TTC549 (cell line): Measurements from ENCODE around the gene ANKH.
A peak's percentile ranks its signal among the peaks of the same experiment; 100 is the strongest.

Experiments used
- FAIRE-seq: peaks from 2 replicates; lab custom pipeline; 2012; peaks lifted over from hg19 to GRCh38; lab: Jason Lieb, UNC

ANKH gene

DNA sequence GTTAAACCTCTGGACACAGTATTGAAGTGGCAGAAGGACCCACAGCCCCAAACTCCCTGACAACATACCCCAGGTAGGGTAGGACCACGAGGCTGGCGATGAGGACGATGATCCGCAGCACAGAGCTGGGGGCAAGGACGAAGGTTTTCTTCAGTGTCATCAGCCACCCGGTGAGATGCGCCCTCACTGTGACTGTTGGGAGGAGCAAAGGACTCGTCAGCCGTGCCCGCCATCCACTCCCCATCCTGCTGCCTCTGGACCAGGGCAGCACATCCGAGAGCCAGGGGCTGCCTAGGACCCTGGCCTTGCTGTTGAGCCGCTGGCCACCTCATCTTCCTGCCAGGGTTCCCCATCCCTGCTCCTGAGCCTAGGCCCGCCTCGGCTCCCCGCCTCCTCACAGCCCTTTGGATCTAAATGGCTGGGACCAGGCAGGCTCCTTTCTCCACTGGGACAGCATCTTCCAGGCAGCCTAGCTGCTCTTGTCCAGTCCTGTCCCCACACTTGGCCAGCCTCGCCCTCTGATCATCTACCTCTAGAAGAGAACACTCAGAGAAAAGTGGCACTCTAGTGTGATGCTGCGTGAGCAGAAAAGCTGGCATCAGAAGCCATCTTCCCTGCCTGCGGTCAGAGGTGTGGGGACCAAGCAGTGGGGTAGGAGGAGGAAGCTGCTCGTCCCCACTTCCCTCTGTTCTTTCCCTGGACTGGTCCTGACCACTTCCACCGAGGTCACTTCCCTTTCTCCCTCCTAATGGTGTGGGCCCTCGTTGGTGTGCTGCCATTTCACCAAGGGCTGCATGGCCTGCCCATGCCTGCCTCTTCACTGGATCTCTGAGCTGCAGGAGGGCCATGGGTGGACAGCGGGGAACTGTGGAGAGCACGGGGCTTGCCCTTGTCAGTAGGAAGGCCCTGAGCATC is 157.8 kb downstream of the ANKH start:
- no peak for FAIRE-seq

DNA sequence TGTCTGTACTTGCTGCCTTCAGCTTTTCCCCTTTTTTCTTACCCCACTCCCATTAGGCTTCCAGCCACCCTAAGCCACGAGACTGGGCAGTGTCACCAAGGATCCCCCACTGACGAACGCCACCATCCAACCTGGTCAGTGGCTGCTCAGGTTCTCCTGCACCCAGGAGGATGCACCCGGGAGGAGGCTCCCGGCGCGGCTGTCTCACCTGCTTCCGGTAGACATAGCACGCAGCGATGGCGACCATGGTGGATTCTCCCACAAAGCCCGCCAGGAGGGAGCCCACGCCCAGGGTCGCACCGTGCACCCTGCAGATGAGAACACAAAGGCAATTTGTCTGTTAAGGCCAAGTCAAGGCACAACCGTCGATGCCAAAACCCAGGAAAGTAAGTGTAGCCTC is 158.9 kb downstream of the ANKH start:
- FAIRE-seq, result no peak

DNA sequence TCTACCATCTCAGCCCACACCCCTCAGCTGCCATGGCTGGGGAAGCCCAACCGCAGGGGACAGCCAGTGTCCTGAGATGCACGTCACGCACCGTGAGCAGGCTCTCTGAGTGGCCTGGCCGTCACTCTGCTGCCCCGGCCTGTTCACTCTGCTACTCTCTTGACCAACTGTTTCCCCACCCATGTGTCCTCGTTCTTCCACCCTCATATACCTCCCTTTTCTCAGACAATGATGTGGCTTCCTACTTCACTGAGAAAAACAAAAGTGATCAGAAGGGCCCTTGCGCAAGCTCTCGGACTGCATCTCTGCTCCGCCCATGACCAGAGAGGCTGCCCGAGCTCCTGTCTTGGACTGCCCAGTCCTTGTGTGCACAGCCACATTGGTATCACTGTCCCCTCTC is 159.4 kb downstream of the ANKH start:
- no peak for FAIRE-seq

DNA sequence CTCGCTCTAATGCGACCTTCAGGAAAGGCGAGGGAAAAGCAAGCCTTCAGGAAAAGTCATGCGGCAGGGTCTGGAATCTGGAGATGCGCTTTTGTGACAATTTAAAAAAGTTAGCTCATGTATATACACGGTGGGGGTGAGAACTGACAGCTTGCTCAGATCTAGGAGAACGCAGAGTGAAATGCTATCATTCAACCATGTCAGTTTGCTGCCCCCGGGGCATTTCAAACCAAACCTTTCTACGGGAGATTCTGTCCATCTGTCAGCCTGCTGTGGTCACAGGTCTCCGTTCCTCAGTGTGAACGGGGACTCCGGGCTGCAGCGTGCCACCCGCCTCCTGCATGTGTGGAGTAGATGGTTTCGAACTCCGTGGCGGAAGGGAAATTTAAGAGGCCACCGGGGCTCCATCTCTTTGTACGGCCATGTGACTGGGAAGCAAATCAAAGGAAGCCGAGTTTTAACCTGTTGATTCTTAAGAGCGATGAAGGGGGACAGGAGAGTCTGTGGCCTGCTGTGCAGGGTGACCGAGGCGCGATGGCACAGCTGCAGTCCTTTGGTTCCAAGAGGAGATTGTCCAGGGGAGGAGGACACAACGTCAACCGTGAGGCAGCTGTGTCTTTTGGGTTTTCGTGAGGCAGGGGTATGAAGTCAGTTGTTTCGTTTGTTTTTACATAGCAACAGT is 161.1 kb downstream of the ANKH start:
- no peak for FAIRE-seq

DNA sequence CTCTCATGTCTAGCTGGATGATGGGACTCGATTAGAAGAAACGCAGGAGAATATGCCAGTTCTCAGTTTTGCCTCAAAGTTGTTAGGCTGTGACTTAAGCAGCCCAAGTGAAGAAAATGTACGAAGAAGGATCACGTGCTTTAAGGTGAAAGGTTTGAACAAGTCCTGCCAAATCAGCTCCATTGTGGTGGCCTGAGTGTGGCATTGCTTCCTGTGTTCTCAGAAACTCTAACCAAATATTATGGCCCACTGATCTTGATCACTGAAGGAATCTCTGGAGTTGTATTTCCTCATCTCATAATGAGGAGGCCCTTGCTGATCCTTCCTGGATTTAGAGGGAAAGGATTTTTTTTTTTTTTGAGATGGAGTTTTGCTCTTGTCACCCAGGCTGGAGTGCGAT is 163.0 kb downstream of the ANKH start:
- FAIRE-seq, result no peak

DNA sequence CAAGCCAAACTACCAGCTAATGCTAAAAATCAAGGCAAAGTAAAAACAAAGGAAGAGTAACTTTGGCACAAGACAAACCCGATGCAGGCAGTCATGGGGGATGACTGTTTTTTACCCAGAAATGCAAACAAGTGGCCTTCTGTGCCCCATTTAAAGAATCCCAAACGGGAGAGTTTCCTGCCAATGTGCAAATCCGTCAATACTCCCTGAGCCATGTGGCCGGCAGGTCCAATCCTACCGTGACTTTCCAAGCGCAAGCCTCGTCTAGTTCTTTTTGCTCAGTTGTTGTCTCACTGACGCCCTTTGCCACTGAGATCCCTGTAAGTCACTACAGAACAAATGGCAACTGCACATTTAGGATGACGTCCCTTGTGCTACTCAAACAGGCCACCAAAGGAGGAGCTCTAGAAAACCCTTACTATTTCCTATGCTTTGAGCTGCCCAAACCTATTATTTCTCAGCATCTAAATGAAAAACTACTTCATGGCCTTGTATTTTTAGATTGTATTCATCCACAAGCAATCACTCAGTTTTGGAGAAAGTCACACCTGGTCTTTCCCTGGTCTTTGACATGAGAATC is 163.7 kb downstream of the ANKH start:
- no peak for FAIRE-seq

DNA sequence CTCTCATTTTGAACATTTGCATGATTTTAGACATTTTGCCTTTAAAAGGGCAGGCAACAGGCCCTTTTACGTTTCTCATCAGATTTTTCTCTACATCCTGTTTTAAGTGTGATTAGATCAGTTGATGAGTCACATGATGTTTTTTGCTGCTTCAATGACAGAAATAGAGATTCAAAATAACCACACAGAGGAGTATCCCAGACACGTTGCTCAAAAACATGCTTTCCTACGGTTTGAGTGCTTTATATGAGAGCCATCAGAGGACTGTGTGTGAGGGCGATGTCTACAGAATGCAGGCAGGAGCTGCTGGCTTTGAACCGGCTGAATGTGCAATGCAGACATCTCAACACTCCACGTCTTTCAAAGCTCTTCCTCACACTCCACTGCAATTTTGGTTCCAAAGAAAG is 165.0 kb downstream of the ANKH start:
- FAIRE-seq, result no peak

DNA sequence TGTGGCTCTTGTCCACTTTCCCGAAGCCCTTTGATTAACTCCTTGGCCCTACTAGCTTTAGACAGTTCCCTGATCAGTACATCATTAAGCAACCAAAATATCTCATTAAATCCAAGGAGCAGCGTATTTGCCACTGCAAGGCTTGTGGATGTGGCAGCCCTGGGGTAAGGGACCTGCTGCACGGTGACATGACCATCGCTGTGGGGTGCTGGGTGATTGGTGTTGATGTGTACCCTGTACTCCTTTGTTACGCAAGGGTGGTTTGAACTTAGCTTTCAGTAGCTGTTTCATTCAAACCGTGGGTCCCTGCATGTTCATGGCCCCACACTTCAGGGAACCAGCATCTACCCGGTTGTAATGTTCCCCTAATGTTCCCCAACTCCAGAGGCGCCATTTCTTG is 166.0 kb downstream of the ANKH start:
- FAIRE-seq, result no peak

DNA sequence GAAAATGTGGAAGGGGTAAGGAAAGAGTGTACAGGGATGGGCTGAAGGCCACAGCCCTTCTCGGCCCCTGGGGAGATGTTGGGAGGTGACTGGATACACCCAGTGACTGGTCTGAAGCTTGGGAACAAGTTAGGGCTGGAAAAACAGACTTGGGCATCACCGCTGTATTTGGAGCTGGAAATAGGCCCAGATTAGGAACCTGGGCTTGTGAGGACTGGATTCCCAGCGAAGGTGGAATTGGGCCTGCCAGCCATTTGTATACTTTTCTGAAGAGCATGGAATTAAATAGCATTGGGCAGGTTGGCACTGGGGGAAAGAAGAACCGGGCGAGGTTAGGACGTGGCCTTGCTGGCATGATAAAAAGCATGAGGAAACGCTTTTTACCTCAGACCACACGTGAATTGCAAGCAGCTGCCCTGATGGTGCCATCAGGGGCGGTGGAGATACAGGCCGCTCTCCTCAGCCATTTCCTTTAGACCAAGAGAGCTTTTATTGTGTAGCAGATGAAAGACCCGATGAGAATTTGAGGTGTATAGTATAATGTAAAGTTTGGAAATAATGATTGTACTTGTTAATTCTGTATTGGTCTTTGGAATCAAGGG is 169.2 kb downstream of the ANKH start:
- no peak for FAIRE-seq

DNA sequence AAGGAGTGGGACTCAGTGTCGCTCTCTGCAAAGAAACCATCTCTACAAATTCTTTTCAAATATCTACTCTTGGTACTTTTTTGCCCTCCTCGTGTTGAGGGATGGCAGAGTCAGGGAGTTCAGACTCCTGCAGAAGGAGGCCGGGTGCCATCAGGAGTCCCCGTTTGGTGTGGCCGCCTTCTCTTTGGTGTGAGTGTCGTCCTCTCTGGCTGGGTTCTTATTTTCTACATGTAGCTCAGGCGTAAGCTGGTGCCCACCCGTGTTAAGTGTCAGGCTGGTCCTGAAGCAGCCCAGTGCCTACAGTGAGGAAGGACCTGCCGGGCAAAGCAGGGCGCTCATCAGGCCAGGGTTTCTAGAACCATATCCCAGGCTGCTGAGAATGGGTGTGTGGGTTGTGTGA is 170.0 kb downstream of the ANKH start:
- FAIRE-seq, result no peak

DNA sequence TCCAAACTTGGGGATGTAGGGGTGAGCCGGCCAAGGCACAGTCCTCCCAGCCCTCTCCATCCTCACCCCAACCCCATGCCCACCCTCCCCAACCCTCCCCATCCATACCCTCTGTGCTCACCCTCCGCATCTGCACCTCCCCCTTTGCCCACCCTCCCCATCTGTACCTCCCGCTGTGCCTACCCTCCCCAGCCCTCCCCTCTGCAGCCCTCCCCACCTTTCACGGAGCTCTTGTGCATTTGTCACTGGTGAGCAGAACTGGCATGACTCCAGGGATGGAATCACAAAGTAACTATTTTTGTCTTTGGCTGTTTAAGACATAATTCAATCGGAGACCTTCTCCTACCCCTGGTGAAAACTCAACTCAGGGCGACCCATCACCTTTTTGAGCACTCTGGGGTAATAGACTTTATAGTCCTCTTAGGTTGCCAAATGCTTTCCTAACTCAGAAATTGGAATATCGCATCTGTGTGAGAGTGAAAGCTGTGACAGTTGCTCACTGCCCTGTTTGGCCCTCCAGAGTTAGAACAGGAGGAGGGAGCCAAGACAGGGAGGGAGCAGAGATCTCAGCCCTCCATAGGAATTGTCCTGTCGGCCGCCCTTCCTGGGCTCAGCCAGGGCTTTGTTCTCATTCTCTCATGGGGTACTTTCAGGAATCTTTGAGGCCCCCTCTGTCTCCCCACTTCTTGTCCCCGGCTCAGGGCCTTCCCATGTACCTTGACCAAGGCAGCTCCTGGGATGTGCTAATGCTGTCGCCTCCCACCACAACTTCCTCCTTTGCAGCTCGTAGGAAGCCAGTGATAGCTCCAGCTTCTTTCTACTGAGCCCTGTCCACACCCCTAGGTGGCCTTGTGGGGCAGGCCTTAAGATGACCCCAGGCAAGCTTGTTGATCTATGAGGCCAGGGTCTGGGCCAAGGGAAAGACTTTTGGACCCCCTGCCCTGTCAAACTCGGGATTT is 170.8 kb downstream of the ANKH start:
- FAIRE-seq, result no peak

DNA sequence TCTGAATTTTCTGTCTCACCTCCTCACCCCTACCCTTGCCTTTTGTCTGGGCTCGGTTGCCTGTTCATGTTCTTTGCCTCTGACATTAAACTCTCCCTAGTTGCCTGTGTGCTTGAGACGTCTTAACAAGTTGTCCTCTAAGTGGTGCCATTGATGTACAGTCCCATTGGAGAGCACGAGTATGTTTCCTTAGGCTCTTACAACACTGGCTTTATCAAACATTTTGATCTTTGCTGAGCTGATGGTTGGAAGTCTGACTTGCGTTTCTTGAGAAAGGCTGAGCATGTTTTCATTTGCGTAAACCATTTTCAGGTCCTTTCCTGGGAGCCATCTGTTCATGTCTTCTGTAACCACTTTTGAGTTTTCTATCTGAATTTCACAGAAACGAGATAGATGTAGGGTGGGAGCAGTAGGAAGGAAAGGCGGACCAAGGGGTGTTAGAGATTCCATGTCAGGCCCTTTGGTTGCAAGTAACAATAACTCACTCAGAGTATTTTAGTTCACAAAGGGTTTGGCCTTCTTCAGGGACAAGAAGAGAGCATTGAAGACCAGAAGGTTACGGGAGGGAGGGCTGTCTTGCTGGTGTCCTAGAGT is 171.7 kb downstream of the ANKH start:
- no peak for FAIRE-seq

DNA sequence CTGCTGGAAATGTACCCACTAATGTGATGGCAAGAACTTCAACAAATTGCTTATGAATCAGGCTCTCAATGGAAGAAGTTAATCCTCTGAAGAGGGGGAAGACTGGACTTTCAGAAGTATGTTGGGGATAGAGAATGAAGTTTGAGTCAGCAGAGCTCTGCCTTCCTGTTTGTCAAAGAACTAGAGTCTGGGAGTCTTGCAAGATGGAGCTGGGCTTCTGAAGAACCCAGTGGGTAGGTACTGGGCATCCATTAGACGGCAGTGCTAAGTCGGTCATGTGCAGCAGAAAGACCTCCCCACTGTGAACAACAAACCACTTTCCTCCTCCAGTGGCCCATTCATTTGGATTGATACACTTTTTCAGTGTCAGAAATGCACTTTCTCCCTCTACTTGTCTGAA is 172.4 kb downstream of the ANKH start:
- no peak for FAIRE-seq

DNA sequence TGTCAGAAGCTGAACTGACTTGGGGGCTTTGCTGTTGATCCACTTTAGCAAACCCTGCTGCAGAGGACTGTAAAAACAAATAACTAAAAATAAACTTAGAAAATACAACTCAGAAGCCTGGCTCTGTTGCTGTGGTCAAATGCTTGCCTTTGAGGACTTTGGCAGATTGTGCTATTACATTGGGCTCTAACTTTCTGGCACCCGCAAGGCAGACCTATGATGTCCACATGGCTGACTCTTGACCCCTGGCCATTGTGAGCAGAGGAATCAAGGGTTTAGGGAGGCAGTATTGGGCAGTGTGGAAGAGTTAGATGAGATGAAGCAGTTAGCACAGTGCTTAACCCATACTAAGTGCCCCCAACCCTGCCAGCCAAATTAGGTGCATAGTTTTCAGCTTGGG is 173.1 kb downstream of the ANKH start:
- FAIRE-seq, result no peak

DNA sequence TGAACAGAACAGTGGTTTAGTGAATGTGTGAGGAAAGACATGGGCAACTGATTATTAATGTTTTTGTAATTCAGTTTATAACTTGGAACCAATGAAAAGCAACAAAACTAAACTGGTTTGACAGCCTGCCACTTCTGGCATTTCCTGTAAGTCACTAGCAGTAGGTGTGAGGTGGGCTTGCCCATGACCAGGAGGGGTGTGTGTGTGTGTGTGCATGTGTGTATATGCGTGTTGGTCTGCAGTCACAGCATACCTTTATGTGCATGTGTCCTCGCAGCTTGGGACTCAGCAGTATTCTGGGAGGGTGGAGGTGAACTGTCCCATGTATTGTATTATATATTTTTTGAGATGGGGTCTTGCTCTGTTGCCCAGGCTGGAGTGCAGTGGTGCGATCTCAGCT is 174.7 kb downstream of the ANKH start:
- FAIRE-seq, result no peak

DNA sequence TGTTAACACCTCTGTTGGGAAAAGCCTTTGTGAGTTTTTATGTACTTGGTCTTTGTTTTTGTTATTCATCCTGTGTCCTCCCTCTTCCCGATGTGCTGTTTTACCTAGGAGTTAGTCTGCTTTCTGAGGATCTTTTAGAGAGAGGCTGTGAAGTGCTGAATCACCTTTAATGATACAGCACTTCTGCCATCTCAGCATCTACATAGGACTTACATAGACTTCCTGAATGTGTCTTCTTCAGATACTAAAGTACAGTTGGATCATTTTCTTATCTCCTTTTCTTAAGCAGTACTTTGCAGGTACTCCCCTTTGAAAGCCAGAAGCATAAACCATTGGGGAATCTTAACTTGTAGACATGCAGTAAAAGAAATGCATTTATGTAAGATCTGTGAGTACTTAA is 175.5 kb downstream of the ANKH start:
- no peak for FAIRE-seq

DNA sequence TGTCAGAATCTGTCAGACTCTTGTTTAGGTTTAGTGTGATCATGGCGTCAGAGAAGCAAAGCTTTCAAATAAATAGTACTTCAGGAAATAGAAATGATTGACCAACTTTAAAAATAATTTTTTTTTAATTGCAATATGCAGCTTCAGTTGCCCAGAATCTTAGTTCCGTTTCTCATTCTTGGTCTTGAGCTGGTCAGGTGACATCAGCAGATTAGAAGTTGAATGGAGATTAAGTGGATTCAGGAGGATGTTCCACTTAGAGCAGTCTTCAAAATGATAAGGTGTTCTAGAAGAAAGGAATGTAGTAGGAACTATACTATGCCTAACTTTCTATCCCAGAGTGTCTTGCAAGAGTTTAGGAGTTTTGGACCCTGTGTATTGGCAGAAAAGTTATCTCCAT is 176.4 kb downstream of the ANKH start:
- FAIRE-seq, result no peak

DNA sequence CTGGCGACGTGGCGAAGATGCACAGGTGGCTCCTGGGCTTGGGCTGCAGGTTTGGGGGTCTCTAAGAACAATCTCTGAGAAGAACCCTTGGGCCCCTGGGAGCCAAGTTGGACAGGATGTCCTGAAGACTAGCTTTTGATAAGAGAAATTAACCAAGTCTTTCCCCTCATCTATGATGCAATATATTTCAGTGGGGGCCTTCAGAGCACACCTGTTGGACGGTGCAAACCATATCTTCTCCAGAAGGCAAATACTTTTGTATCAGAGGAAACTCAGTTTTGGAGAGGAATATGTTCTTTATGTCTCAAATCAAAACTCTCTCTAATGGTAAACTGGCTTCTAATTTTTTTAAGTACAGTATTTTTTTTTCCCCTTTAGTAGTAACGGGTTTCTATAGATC is 178.5 kb downstream of the ANKH start:
- no peak for FAIRE-seq

DNA sequence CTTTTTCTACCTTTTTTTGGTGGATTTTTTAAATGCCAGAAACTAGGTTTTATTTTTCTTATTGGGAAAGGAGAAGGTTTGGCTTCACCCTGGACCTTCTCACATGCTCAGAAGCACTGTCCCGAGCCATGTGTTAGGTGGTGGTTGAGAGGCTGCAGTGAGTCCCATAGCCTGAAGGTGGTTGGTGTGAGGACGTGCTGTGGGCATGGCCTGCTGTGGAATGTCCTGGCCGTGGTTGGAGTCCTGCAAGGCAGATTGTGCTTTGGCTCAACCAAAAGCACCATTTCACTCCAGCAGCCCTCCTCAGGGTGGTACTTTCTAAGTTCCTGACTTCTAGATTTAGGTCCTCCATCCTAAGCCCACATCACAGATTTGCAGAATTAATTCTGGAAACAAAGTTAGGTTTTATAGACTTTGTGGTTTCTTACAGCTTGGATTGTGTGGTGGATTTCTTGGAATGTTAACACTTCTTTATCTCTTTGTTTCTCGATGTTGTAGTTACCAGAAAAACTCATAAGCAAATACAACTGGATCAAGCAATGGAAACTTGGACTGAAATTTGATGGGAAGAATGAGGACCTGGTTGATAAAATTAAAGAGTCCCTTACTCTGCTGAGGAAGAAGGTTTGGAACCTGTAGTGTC is 184.4 kb downstream of the ANKH start:
- FAIRE-seq, result no peak

DNA sequence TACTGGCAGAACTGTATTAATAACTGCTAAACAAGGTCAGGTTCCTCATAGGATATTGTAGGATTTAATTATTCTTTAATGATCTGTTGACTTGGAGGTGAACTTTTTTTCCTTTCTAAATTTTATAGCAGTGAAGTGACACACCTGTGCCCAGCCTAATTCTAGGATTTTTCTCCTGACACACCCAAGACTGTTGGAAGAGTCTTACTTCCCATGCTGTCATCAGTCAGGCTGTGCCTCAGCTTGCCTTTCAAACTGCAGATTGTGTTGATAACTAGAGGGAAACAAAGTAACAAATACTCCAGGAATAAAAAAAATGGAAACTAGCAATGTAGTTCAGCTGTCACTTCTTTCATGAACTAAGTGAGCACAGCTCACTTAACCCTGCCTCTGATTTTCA is 185.1 kb downstream of the ANKH start:
- FAIRE-seq, result no peak

DNA sequence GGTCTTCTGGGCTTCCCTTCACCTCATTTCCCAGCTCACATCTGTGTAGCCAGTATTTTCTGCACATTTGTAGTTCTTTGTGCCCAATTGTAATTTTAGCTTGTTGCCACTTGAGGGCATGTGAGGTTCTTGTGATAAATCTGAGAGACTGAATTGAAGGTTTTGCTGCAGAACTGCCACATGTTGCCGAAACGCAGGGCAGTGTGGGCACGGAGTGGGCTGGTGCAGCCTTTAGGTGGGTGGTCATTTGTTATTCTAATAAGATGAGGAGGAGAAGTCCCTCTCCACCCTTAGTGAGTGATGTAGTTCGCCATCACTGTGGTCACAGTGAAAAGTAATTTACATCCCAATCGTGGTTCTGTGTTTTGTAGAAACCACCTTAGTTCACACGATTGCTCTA is 185.8 kb downstream of the ANKH start:
- peak; percentile 5 for FAIRE-seq
